Nephron (organoid): ENCODE results near the gene MTFR1L.

Source experiments
- H3K27ac Mint-ChIP-seq, 3 experiments: 2 replicates each; pipeline ENCODE4 v1.8.0; 2020; ENCODE audit warnings: mixed read lengths in 3 of 3, mild to moderate bottlenecking in 2 of 3, moderate library complexity in 1 of 3
- H3K27me3 Mint-ChIP-seq: 2 replicates; pipeline ENCODE4 v1.8.0; 2021; ENCODE audit warnings: low read depth, mild to moderate bottlenecking, moderate library complexity, mixed read lengths
- H3K36me3 Mint-ChIP-seq: 2 replicates; pipeline ENCODE4 v1.8.0; 2020; ENCODE audit warnings: low read depth, mixed read lengths
- H3K4me1 Mint-ChIP-seq: 2 replicates; pipeline ENCODE4 v1.8.0; 2020; ENCODE audit warnings: mixed read lengths
- H3K4me3 Mint-ChIP-seq, 3 experiments: 2 replicates each; pipeline ENCODE4 v1.8.0; 2020; ENCODE audit warnings: mild to moderate bottlenecking in 3 of 3, mixed read lengths in 3 of 3, moderate library complexity in 2 of 3
- H3K9me3 Mint-ChIP-seq: 2 replicates; pipeline ENCODE4 v1.8.0; 2020; ENCODE audit warnings: mixed read lengths
- CTCF ChIP-seq, 3 experiments: fragments of 200-600 bp; sonication (generic); IDR thresholded peaks; one replicate each; pipeline ENCODE4 v1.5.0; 2021; ENCODE audit warnings: antibody characterized with exemption in 3 of 3; ENCODE audit not compliant: unreplicated experiment in 3 of 3

MTFR1L gene

DNA sequence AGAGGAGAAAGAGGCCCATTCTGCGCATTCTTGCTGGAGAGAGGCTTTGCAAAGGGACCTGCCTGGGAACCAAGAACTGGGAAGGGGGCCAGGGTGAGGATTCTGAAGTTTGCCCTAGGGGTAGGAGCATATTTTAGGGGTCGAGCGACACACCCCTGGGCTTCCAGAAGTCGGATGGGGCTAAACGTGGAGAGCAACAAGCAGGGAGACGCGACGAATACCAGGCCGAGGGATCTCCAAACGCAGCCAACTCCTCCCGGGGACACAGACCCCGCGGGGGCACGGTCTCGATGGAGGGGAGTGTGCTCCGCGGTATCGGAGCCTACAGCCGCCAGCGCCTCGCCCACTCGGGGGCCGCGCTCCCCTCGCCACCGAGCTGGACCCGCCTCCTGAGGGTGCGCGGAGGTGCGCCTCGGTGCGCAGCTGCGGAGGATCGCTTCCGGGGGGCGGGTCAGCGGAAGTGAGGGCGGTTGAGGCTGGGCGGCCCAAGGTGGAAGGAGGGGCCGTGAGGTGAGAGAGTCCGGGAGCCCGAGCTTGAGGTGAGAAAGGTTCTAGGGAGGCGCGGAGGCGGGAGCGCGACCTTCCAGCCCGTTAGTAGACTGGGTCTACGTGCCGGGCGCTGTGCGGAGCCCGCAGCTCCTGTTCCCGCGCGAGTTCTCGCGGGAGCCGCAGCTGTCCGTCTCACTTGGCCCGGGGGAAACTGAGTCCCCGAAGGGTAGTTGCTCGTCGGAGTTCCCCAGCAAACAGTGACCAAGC, at the start of gene MTFR1L:
TSS of gene MTFR1L (plus strand) at position 464 of the 756 bp plus-strand sequence. CDS start 3,151 bp downstream, outside the sequence.
- H3K4me1 Mint-ChIP-seq: peaks cover 37% of the 10 kb centered on the region
- H3K4me3 Mint-ChIP-seq: peak within 1 kb of the TSS; percentile 98 to 99 (median 98)
- H3K27ac Mint-ChIP-seq: peak within 1 kb of the TSS; percentile 99 to 100 (median 100)
- H3K9me3 Mint-ChIP-seq: no peaks in the 10 kb centered on the region
- peaks cover 9% of the 10 kb centered on the region for H3K36me3 Mint-ChIP-seq
- TF ChIP-seq CTCF (IDR thresholded peaks at IDR 0.05; ENCODE audit: unreplicated experiment in 3 of 3): no peak
- H3K27me3 Mint-ChIP-seq: no peaks in the 10 kb centered on the region

DNA sequence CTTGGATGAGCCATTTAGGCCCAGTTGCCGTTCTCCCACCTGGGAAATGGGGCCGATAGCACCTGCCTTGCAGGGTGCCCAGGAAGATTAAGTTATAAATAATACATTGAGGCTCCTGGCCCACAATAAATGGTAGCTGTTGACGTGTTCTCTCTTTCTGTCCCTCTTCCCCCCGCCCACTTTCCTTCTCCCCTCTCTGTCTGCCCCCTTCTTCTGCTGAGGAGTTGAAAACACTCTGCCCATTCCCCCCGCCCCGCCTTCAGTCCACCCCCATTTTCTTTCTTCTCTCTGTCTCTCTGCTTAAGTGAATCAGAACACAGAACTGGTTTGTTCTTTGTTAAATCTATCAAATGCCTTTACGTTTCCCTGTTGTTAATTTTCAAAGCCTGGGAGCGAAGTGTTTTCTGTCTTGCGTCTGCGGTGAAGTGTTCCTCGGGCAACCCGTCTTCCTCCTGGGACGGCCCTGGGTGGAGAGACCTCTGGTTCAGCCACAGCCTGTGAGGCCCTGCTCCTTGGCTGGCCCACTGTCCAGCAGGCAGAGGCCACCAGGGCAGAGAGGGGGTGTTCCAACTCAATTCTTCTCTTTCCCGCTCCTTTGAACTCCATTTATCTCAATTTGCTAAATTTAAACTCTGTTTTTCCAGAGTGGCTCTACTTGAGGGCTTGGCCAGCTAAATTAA, 49.1 kb upstream of the MTFR1L start:
- Mint-ChIP-seq H3K27me3 (peaks cover 40% of the 10 kb centered on the region), H3K4me3 (peak overlapping the region; percentile 26 to 50 (median 42)), H3K36me3 (peaks cover 3% of the 10 kb centered on the region), H3K9me3 (no peaks in the 10 kb centered on the region), H3K27ac (peak overlapping the region; percentile 90 to 93 (median 92)), H3K4me1 (peaks cover 63% of the 10 kb centered on the region)
- no peak for TF ChIP-seq CTCF (IDR thresholded peaks at IDR 0.05; ENCODE audit: unreplicated experiment in 3 of 3)

DNA sequence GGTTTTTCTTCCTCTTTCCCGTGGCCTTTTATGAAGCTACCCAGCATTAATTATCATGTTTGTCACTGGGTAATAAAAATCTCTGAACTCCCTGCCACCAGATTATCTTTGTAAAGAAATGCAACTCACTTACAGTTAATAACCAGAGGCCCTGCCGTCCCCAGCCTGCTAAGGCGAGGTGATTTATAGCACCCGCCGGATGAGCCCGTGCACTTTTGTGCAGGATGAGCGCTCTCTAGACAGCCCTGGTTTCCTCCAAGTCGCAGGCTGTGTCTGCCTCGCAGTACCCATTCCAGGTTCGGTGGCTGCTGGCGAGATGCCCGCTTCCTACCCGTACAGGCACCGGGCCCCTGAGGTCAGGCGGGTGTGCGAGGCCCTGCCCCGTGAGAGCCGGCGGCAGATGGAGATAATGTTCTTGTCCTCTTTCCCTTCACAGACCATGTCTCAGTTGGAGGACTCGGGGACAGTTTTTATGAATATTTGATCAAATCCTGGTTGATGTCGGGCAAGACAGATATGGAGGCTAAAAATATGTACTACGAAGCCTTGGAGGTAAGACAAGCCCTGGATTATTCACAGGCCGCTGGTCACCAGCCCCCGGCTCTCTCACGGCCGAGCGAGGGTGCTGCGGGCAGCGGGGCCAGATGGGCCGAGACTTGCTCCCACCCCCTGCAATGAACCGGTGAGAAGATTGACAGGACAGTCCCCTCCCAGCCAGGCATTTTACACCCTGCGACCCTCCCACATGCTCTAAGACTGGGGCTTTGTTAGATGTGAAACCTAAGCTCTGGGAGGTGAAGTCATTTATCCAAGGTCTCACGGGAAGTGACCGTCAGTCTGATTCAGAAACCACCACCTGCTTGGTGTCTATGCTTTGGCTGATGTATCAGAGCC, 48.3 kb upstream of the MTFR1L start:
- no peak for TF ChIP-seq CTCF (IDR thresholded peaks at IDR 0.05; ENCODE audit: unreplicated experiment in 3 of 3)
- H3K4me3 Mint-ChIP-seq: peak overlapping the region; percentile 26 to 50 (median 42)
- H3K4me1 Mint-ChIP-seq: peaks cover 55% of the 10 kb centered on the region
- no peaks in the 10 kb centered on the region for H3K9me3 Mint-ChIP-seq
- H3K27me3 Mint-ChIP-seq: peaks cover 44% of the 10 kb centered on the region
- H3K36me3 Mint-ChIP-seq: peaks cover 3% of the 10 kb centered on the region
- peak overlapping the region; percentile 90 to 93 (median 92) for H3K27ac Mint-ChIP-seq

GRCh38 chr1:25772164-25772563, 47.6 kb upstream of the MTFR1L start:
- Mint-ChIP-seq H3K27ac (peak overlapping the region; percentile 90 to 93 (median 92)), H3K9me3 (no peaks in the 10 kb centered on the region), H3K36me3 (peaks cover 3% of the 10 kb centered on the region), H3K4me3 (no peak overlapping the region), H3K4me1 (peaks cover 55% of the 10 kb centered on the region), H3K27me3 (peaks cover 44% of the 10 kb centered on the region)
- TF ChIP-seq CTCF (IDR thresholded peaks at IDR 0.05; ENCODE audit: unreplicated experiment in 3 of 3): no peak

- H3K9me3 Mint-ChIP-seq: no peaks in the 10 kb centered on the region
- H3K4me3 Mint-ChIP-seq: no peak overlapping the region
- H3K4me1 Mint-ChIP-seq: peaks cover 60% of the 10 kb centered on the region
- H3K36me3 Mint-ChIP-seq: peaks cover 6% of the 10 kb centered on the region
- TF ChIP-seq CTCF (IDR thresholded peaks at IDR 0.05; ENCODE audit: unreplicated experiment in 3 of 3): no peak
- peaks cover 49% of the 10 kb centered on the region for H3K27me3 Mint-ChIP-seq
- H3K27ac Mint-ChIP-seq: peak overlapping the region; percentile 63 to 93 (median 90)
These were observed 47.0 kb upstream of the MTFR1L start for GRCh38 chr1:25772692-25773245.
